GM18870 (cell line): ENCODE measurements around the gene ELOVL2.

ENCODE experiments used
- ATAC-seq: cut with Tn5 transposase; IDR thresholded peaks from one replicate; pipeline ENCODE4 v1.9.1; 2021; ENCODE audit warnings: moderate library complexity; ENCODE audit not compliant: unreplicated experiment

The ELOVL2 gene

GRCh38 chr6:11058406-11058805 lies 14.3 kb upstream of the ELOVL2 start:
- ATAC-seq = no peak

DNA sequence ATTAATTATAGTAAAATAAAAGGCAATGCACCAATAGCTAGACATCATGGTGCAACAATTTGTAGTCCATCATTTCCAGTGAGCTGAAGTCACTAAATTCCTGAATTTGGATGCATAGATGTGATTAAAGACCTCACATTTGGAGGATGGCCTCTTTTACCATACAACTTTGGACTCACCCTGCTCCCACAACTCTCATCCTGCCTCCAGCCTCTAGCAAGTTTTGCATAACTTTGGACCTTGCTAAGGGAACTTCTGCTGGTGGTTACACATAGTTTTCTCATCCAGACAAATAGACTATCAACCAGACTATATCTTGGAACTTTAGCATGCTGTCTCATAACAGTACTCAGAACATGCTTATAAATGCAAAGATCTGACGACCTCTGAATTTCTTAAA lies 12.8 kb upstream of the ELOVL2 start:
- no peak for ATAC-seq

DNA sequence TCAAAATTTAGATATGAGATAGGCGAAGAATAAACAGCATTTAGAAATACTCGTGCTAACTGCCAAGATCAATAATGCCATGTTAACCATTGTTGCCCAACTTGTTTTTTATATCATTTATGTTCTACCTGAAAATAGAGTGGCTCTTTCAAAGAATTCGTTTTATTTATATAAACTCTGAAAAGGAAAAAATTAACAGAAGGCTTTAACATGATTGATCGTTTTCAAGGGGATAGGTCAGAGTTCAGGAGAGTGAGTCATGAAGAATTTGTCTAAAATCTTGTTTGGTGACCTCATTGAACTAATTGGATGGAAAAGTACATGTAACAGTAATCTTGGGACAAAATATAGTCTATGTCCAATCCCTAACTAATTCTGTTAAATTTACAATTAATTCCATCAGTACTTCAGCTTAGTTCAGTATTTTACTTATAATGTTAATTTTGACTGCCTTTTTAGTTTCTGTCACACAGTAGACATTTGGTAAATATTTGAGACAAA lies 11.1 kb upstream of the ELOVL2 start:
- ATAC-seq = no peak

DNA sequence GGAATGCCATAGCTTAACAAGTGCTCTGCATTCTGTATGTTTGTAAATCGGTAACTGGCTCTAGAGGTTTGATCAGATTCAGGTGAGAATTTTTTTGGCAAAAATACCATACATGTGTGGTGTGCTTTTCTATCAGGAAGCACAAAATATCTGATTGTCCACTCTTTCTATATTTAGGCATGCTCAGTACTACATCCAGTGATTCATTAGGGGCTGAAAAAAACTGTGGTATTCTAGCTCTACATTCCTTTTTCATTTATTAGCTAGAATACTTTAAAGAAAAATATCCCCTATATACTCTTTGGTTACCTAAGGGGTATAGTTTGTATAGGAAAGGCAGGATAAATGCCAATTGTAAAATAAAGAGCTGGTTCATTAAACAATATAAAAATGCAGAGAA lies 10.6 kb upstream of the ELOVL2 start:
- no peak for ATAC-seq

DNA sequence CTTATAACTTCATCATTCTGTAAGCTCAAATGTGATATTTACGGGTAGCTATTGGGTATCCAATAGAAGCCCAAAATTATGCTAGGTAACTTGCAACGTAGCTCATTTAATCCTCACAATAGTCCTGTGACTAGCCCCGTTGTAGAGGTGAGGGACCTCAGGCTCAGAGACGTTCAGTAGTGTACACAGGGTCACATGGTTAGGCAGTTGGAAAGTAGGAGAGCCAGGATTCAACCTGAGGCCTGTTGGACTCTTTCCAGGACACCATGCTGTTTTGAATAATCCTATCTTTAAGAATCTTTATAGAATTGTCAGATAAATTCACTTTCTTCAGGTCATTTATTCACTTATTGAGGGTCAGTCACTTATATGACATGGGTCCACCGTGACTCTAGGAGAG lies 9.2 kb upstream of the ELOVL2 start:
- no peak for ATAC-seq

DNA sequence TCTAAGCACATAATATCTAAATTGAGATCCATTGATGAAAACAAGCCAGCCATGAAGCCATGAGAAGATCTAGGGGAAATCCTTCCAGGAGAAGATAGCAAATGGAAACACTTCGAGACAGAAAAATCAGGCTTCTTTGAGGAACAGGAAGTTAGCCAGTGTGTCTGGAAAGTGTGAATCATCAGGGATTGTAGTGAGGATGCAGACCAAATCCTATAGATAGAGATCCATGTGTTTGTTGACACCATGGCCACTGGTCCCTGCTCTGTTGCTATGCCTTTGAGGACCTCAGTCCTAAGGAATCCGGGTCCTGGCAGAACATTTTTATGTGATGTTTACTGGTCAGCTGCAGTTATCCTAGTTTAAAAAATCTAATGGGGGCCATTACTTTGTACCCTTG lies 6.6 kb upstream of the ELOVL2 start:
- ATAC-seq = no peak

- no peak for ATAC-seq
Observed at GRCh38 chr6:11044712-11045167, 635 bp upstream of the ELOVL2 start.

GRCh38 chr6:11043378-11043960 lies 636 bp downstream of the ELOVL2 start:
- no peak for ATAC-seq

- no peak for ATAC-seq
Observed at GRCh38 chr6:11042750-11043377, 1.2 kb downstream of the ELOVL2 start.

DNA sequence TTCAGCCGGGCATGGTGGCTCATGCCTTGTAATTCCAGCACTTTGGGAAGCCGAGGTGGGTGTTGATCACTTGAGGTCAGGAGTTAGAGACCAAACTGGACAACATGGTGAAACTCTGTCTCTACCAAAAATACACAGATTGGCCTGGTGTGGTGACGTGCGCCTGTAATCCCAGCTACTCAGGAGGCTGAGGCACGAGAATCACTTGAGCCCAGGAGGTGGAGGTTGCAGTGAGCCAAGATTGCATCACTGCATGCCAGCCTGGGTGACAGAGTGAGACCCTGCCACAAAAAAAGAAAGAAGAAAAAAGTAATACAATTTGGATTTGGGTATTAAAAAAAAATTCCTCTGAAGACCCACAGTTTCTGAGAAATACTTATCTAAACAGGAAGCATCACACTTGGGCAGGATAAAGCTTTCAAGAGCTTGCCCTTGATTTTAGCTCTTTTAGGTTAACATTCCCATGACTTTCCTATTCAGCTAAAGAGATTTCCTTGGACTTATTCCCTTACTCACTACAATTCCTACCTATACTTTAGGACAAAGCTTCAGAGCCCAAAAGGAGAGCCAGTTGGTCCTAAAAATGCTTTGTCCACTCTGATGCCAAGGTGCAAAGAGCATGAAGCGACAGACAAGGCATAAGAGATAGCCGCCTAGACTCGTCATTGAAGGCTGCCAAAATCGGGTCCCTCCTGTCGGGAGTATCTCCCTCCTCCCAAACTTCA lies 1.9 kb downstream of the ELOVL2 start:
- ATAC-seq = no peak

- no peak for ATAC-seq
Observed at GRCh38 chr6:11040134-11040533, 4.0 kb downstream of the ELOVL2 start.

DNA sequence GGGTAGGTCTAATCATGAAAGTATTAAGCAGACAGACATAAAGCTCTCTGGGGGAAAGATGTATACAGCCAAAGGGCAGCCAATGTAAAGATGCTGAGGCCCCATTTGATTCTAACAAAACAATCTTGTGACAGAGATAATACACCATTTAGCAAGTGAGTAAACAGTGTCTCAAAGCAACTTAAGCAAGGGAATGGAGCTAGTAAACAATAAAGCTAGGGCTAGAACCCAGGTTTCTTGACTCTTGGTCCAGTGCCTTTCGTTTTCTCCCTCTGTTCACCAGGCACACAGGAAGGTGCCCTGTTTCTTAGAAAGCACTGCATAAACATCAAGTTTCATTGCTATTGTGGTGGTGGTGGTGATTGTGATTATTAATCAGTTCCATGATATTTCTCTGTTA lies 5.1 kb downstream of the ELOVL2 start:
- no peak for ATAC-seq

- ATAC-seq = no peak
Observed at GRCh38 chr6:11036977-11037430, 7.1 kb downstream of the ELOVL2 start.

DNA sequence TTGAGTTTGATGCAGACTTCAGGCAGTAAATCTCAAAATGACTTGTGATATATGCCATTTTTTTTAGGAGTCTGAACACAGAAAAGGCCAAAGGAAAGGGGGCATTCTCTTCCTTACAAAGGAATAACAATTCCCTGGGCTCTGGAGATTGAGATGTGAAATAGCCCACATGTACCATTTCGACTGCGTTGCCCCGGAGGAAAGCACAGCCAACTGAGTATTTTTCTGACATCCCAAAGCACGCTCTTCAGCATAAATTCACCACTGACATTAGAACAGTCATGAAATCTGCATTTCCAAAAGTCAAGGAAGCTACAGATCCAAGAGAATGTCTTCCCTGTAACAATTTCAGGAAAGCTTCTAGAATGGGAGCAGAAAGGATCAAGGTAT lies 7.8 kb downstream of the ELOVL2 start:
- ATAC-seq = no peak

DNA sequence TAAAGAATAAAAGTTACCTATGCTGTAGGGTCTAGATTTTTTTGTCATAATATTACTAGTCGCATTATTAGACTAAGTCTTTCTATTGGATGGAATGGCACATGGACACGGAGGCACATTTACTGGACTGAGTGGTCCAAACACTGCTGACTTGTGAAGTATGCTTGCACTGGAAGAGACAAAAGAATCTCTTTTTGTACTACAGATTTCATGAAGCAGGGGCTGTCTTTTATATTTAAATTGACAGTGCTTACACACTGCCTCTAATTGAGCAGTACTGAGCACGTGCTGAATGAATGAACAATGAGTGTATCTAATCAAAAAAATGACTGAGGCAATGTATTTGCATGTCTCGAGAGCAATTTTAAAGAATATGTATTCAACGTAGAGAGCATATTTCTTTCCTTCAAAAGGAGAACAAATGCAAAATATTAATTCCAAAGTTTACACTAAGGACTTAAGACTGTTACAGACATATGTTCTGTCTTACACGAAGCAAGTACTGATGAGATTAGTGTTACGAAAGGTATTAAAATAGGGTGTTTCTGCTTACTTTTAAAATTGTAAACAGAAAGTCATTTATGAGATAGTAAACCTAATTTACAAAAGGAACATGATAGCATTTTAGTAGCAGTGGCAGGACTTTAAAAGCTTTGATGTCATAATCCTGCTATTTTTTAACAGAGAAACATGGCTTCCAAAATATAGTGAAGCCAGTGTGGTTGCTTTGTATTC lies 8.3 kb downstream of the ELOVL2 start:
- no peak for ATAC-seq

DNA sequence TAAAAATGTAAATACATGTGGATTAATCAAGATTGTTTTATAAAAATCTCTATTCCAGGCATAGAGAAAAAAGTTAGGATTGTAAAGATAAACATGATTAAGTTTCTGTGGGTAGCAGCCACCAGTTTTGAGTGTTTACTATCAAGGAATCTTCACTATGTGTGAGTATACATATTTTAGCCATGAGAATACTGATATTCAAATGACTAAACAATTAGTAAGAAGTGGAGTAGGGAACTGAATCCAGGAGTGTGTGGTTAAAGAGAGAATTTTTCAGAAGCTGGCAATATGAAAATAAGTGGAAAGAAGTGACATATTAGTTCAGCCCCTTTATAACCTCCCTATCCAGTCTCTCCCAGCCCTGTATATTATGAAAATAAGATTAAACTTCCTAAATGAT lies 10.3 kb downstream of the ELOVL2 start:
- ATAC-seq = no peak

DNA sequence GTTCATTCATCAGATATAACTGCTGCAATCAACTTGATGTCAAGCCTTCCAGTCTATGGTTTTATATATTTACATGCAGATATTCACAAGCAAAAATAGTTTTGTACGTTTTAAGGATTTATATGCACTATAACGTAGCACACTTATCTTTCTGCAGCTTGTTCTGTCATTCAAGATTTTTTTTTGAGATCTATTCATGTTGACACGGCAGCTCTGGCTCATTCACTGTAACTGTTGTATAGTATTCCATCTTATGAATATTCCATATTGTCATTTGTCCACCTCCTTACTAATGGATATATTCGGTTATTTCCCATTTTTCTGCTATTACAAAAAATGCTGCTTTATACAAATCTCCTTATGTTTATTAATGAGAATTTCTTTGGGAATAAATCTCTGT lies 13.2 kb downstream of the ELOVL2 start:
- no peak for ATAC-seq

- no peak for ATAC-seq
Observed at GRCh38 chr6:11028959-11029358, 15.1 kb downstream of the ELOVL2 start.

DNA sequence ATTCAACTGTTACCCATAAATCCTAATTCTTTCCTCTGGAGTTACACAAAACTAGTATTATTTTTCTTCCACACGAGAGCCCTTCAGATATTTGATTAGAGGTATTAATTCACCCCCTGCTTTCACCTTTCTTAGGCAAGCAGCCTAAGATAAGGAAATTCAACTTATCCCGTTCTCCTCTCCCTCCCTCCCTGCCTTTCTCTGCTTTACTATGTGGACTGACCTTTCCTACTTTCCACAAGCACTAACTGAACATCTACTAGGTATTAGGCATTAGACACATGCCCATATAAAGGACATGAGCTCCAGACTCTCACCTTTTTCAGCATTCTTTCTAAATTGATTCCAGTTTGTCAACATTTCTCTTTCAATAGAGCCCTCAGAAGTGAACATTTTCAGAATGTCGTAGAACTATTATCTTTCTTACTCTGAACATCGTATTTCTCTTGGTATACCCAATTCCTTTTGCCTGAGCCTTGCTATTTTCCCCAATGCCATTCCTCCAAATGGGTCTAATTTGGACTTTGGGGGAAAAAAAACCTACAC lies 16.5 kb downstream of the ELOVL2 start:
- ATAC-seq = no peak

DNA sequence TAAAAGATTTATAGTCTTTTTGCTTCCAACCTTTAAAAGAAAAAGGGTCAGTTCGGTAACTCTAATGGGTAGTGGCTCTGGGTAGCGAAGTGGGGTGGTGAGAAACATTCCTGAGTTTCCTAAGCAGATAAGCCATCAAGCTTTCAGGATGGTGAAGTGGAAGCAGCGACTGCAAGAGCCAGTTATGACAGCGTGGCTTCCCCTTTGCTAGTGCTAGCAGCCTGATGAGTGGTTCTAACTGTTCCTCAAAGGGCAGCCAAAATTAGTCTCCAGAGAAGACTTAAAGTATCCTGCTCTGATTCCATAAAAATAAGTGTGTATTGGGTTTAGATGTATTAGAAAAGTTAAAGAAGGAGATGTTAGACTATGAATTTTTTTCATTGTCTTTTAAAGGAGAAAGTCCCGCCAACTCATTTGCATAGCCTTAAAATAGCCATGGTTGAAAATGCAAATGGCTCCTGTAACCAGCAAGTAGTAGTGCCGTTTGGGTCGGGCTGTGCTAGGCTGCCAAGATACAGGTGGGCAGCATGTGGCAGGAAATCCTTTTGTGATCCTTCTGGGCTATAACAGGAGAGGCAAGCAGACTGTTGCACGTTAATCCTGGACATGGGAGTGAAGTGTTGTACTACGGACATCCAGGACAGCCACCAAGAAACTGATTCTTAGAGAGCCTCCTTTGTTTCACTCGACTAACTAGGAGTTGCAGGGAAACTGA lies 18.0 kb downstream of the ELOVL2 start:
- peak; percentile 81 for ATAC-seq

DNA sequence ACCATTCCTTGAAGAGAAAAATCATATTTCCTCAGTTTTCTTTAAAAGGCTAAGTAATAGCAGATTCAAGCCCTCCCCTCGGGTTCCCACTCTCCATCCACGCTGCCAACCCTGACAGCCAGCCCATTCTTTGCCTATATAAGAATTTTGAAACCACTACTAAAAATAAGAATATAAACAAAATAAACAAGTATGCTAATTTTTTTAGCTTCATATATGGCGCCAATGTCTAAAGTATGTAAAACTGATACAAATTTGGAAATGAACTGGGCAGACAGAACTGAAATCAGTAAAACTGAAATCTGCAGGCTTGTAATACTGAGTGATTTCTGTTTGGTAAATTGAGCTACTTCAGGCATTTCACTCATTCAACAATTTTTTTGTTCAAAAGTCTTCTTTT lies 19.0 kb downstream of the ELOVL2 start:
- no peak for ATAC-seq
